Left colon (tissue), 2 donors: ENCODE measurements around the gene OR52N1. TPM values are rescaled to one million over a fixed set of nuclear protein-coding genes. Genes with fewer than 3 reads are reported as not detected.

ENCODE experiments used
- ATAC-seq: fragments of 200-7000 bp; cut with Tn5 transposase; one replicate; pipeline ENCODE4 v1.9.1; 2020; ENCODE audit warnings: mild to moderate bottlenecking, moderate library complexity
- DNase-seq, 2 donors: peaks; one replicate each; pipeline ENCODE4 v3.0.0-alpha.2; 2020
- intact Hi-C, 2 donors: fragments of 100-400 bp; cut with DNase I in 1 of 2; cut with micrococcal nuclease in 1 of 2; formaldehyde crosslinking; loops; one replicate each; pipeline versions ENCODE4 v1.11.2 to v1.14.0; 2022; cut with DNase I, micrococcal nuclease
- total RNA-seq, 2 donors: library from RNA; stranded (reverse); fragmentation: NEBNext Ultra II Directional; extraction: Animal tissue kit (Norgen Biotek cat#: 25700); gene quantifications; one replicate each; pipeline ENCODE4 v1.2.1, GENCODE V29; 2021
- donor health status: DM: no; HTN: no; CAD: no.
- donor health status: DM: yes; HTN: yes; CAD: no.

OR52N1 gene
- total RNA-seq, 2 donors from 2014 or later: not detected

GRCh38 chr11:5737670-5738392 is 53.2 kb downstream of the OR52N1 start:
- intact Hi-C loops: no loop called here
- ATAC-seq: no peak
- DNase-seq: no peak

- ATAC-seq (no peak), DNase-seq (no peak)
- intact Hi-C loops: no loop called here
Measured at GRCh38 chr11:5737091-5737490, 54.0 kb downstream of the OR52N1 start.

Other genes starting within 250 kb of the OR52N1 start
- under 1 TPM; 0.25 to 0.27 TPM for gene OR52H1, start 242.7 kb downstream of the OR52N1 start, total RNA-seq
- gene OR52B6, start 210.4 kb downstream of the OR52N1 start, total RNA-seq: not detected
- 1 to 10 TPM in 1 of 2 donors, under 1 TPM in 1; 0.40 to 1.7 TPM for gene TRIM6, start 194.6 kb downstream of the OR52N1 start, total RNA-seq
- gene TRIM34, start 166.3 kb downstream of the OR52N1 start, total RNA-seq: 1 to 10 TPM; 7.9 to 9.8 TPM
- 10 to 100 TPM; 17.6 TPM for gene TRIM5, start 106.2 kb downstream of the OR52N1 start, total RNA-seq
- gene TRIM22, start 101.5 kb downstream of the OR52N1 start, total RNA-seq: 10 to 100 TPM; 21.0 to 25.2 TPM
- gene OR56B1, start 54.8 kb downstream of the OR52N1 start, total RNA-seq: not detected
- not detected for gene OR52N4, start 37.0 kb downstream of the OR52N1 start, total RNA-seq
- gene OR52N5, start 7.9 kb downstream of the OR52N1 start, total RNA-seq: not detected
- not detected for gene OR52N2, start 17.7 kb upstream of the OR52N1 start, total RNA-seq
- not detected for gene OR52E6, start 50.6 kb upstream of the OR52N1 start, total RNA-seq
- not detected for gene OR52E8, start 66.4 kb upstream of the OR52N1 start, total RNA-seq
- not detected for gene OR52E4, start 89.4 kb upstream of the OR52N1 start, total RNA-seq
- gene OR52E5, start 101.9 kb upstream of the OR52N1 start, total RNA-seq: not detected
- not detected for gene OR56A3, start 151.0 kb upstream of the OR52N1 start, total RNA-seq
- gene OR56A5, start 177.2 kb upstream of the OR52N1 start, total RNA-seq: not detected
- not detected for gene OR52L1, start 195.7 kb upstream of the OR52N1 start, total RNA-seq
- under 1 TPM in 1 of 2 donors, not detected in 1; 0.12 TPM for gene OR56A4, start 215.7 kb upstream of the OR52N1 start, total RNA-seq
- gene OR56A1, start 239.5 kb upstream of the OR52N1 start, total RNA-seq: under 1 TPM in 1 of 2 donors, not detected in 1; 0.03 TPM